NCI-H345 treated with DMSO at 0.1 percent for 48 hours (cell line): Measurements from ENCODE around the gene TCOF1.

Experiments
- DNase-seq: peaks from one replicate; lab custom pipeline; 2025; ENCODE audit not compliant: unreplicated experiment; lab: John Stamatoyannopoulos, UW

The TCOF1 gene, protein sequence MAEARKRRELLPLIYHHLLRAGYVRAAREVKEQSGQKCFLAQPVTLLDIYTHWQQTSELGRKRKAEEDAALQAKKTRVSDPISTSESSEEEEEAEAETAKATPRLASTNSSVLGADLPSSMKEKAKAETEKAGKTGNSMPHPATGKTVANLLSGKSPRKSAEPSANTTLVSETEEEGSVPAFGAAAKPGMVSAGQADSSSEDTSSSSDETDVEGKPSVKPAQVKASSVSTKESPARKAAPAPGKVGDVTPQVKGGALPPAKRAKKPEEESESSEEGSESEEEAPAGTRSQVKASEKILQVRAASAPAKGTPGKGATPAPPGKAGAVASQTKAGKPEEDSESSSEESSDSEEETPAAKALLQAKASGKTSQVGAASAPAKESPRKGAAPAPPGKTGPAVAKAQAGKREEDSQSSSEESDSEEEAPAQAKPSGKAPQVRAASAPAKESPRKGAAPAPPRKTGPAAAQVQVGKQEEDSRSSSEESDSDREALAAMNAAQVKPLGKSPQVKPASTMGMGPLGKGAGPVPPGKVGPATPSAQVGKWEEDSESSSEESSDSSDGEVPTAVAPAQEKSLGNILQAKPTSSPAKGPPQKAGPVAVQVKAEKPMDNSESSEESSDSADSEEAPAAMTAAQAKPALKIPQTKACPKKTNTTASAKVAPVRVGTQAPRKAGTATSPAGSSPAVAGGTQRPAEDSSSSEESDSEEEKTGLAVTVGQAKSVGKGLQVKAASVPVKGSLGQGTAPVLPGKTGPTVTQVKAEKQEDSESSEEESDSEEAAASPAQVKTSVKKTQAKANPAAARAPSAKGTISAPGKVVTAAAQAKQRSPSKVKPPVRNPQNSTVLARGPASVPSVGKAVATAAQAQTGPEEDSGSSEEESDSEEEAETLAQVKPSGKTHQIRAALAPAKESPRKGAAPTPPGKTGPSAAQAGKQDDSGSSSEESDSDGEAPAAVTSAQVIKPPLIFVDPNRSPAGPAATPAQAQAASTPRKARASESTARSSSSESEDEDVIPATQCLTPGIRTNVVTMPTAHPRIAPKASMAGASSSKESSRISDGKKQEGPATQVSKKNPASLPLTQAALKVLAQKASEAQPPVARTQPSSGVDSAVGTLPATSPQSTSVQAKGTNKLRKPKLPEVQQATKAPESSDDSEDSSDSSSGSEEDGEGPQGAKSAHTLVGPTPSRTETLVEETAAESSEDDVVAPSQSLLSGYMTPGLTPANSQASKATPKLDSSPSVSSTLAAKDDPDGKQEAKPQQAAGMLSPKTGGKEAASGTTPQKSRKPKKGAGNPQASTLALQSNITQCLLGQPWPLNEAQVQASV (N-terminal part only)

GRCh38 chr5:150357326-150358260 lies at the start of gene TCOF1:
Gene TCOF1 (plus strand): TSS chr5:150357697. CDS start chr5:150357747, 50 bp downstream.
- peak; percentile 94 for DNase-seq

- DNase-seq = no peak
Observed at GRCh38 chr5:150309101-150309885, 48.2 kb upstream of the TCOF1 start.

DNA sequence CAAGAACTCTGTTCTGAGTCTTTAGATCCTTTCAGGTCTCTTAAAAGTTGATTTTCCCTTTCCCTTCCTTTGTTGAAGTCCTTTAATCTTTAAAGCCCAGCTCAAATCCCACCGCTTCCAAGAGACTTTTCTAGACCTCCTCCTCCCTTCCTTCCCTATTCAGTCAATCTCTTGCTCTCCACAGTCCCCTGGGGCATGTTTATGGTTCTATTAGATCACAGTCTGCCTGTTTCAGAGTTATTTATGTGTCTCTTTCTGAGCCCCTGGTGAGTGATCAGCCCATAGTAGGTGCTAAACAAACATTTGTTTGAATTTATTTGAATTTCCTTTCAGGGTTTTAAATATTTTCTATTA lies 47.6 kb upstream of the TCOF1 start:
- DNase-seq = no peak

GRCh38 chr5:150310246-150310645 lies 47.3 kb upstream of the TCOF1 start:
- DNase-seq = no peak

GRCh38 chr5:150311015-150311692 lies 46.3 kb upstream of the TCOF1 start:
- DNase-seq = no peak

- DNase-seq = no peak
Observed at GRCh38 chr5:150312518-150312917, 45.0 kb upstream of the TCOF1 start.

- no peak for DNase-seq
Observed at GRCh38 chr5:150313501-150313900, 44.0 kb upstream of the TCOF1 start.

GRCh38 chr5:150313921-150314716 lies 43.4 kb upstream of the TCOF1 start:
- no peak for DNase-seq

DNA sequence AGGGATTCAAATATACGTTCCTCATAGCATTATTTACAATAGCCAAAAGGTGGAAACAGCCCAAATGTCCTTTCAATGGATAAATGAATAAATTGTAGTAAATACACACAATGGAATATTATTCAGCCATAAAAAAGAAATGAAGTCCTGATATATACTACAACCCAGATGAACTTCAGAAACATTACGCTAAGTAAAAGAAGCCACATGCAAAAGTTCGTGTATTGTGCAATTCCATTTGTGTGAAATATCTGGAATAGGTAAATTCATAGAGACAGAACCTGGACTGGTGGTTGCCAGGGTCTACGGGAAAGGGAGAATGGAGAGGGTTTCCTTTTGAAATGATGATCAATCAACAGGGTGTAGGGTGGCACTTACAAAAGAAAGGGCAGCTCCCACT lies 42.3 kb upstream of the TCOF1 start:
- DNase-seq = no peak

- no peak for DNase-seq
Observed at GRCh38 chr5:150316320-150316719, 41.2 kb upstream of the TCOF1 start.

DNA sequence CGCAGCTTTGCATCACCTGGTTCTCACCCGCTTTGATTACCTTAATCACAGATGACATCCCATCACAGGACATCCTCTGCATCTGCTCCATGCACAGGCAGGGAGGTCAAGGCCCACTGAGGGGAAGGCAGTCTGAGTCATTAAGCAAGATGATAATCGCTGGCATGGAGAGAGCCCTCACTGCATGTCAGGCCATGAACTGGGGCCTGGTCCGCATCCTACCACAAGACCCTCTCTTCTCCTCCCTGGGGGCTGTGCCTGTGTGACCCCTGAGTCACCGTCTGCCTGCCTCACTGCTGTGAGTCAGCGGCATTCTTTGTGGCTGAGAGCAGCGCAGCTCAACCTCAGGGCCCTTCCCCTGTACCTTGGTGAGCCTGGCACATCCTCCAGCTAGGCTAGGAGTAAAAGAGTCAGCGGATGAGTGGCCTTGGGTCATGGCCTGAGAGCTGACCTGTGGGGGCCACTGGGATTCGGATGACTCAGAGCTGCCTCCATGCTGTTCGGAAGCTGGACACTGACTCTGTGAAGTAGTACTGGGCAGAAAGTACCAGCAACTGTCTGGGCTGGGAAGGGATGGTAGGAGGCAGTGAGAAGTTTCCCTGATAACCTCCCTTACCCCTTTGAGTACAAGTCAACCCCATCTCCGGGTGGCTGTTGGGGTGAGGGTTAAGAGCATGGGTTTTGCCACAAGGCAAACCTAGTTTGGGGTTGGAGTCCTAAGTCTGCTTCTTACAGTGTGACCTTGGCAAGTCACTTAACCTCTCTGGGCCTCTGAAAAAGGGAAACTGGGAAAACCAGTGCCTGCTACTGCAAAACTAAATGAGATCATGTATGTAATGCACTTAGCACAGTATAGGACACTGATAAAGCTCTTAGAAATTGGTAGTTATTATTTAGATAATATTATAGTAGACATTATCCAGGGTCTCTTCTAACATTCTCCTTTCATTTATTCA lies 40.2 kb upstream of the TCOF1 start:
- no peak for DNase-seq

GRCh38 chr5:150318613-150319483 lies 38.6 kb upstream of the TCOF1 start:
- no peak for DNase-seq

DNA sequence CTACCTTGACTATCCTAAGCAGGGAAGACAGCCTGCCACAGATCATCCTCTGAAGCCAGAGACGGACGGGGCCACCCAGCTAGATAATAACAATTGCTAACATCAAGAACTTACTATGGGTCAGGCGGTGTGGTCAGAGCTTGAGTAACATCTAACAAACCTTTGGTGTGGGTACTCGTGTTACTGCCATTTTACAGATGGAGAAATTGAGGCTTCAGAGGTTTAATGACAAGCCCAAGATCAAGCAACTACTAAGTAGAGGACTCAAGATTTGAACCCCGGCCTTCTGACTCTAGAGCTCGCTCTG lies 38.1 kb upstream of the TCOF1 start:
- no peak for DNase-seq

DNA sequence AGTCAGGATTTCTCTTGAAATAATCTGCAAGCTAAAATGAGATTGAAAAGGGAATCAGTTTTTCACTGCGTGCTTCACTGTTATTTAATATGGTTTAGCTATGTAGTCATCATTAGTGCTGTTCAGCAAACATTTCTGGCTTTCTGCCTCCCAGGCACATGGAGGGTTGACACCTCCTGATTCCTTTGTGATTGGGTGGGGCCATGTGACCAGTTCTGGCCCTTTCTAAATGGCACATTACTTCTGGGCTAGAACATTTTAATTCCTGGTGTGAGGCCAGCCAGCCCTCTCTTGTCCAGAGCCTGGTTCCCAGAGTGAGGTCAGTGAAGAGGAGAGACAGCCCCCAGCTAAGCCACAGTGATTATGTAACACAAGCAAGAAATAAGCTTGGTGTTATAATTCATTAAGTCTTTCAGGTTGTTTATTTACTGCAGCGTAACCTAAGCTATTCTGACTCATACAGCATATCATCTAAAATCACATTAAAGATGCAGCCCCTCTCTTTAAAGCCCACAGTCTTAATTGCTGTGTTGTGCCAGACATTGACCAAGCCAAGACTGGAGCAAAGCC lies 37.4 kb upstream of the TCOF1 start:
- no peak for DNase-seq

GRCh38 chr5:150321211-150321610 lies 36.3 kb upstream of the TCOF1 start:
- DNase-seq = no peak

- DNase-seq = no peak
Observed at GRCh38 chr5:150321784-150322183, 35.7 kb upstream of the TCOF1 start.
